Peyer's patch (tissue), 4 donors: ENCODE results near the gene SUPT20H.

Experiments used
- CTCF ChIP-seq, 6 experiments: fragments of 450-650 bp in 4 of 6; fragments of 200-600 bp in 2 of 6; sonication (generic) in 1 of 6; IDR thresholded peaks; one replicate each; pipeline ENCODE4 v1.5.1; 2017 to 2019; ENCODE audit warnings: antibody characterized with exemption in 6 of 6, mild to moderate bottlenecking in 3 of 6, moderate library complexity in 1 of 6
- POLR2A ChIP-seq, 2 donors: fragments of 450-650 bp; IDR thresholded peaks; one replicate each; pipeline ENCODE4 v1.5.1; 2017; ENCODE audit warnings: antibody characterized with exemption in 2 of 2, mild to moderate bottlenecking in 2 of 2, moderate library complexity in 2 of 2

- TF ChIP-seq CTCF (IDR thresholded peaks at IDR 0.05) (no peak), POLR2A (IDR thresholded peaks at IDR 0.05) (no peak)
These were observed 41.2 kb upstream of the SUPT20H start for GRCh38 chr13:37100731-37101130.
